Activated CD8-positive, alpha-beta memory T cell treated with anti-CD3 and anti-CD28 coated beads for 48 hours (primary cell): Measurements from ENCODE around the gene PCLO.
"Not testable (repeated sequence)": the region's sequence is repeated elsewhere in the genome, so short reads cannot be mapped to it uniquely, and the experiment has no call there.

ENCODE experiments used
- DNase-seq, 3 experiments: peaks; one replicate each; pipeline ENCODE4 v3.0.0-alpha.2; 2020; ENCODE audit warnings: low read depth in 2 of 3, low spot score in 2 of 3

PCLO gene

DNA sequence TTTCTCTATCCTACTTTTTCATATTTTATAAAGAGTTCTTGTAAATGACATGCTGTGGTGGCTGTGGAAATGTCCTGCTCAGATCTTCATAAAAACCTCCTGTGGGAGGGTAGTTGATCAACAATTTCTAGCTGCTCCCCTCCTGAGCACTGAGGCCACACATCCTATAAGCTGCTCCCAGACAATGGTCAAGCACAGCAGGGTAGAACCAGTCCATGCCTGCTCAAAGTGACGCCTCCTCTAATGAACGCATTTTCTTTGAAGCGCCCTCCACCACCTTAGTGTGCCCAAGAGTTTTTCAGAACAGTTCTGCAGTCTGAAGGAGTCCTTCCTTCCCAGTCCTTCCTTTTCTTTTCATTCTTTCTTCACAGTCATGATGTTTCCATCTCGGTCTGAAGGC is 420.5 kb downstream of the PCLO start:
- DNase-seq = no peak

DNA sequence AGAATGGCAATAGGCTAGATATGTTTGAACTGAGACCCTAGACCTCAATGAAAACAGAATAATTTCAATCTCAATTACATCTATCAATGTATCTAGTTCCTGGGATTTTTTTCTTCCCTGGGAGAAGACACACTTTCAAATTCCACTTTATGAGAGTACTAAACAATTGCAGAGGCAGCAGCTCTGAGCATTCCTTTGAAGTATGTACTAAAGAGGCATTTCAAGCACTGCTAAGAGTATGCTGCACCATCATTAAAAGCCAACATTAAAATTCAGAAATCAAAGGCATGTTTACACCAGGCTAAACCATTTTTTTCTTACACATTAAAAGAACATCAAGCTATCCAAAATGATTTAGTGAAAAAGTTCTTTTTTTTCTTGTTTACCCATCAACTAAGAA is 421.2 kb downstream of the PCLO start:
- DNase-seq = no peak

DNA sequence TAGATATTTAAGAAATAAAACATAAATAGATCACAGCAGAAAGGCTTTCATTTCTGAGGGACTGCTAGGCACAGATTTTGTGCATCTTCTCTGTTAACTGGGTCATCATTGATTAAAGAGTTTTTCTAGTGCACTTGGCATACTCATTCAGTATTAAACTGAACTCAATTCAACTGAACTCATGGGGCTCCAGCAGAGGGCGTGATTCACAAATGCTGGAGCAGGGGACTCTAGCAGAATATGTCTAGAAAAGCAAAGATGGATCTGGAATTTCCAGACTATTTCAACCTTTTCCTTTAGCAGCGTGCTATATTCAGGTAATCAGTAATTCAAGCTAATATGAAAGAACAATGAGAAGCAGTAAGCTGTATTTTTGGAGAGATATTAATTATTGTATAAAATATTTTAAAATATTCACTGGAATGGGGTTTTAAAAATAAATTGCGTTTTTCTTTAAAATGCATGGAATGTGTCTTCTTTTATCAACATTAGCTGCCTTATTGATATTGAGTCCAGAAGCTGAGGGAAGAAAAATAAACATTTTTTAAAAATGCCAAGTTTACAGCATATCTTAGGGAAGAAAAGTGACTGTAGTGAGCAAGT is 422.3 kb downstream of the PCLO start:
- DNase-seq = no peak

DNA sequence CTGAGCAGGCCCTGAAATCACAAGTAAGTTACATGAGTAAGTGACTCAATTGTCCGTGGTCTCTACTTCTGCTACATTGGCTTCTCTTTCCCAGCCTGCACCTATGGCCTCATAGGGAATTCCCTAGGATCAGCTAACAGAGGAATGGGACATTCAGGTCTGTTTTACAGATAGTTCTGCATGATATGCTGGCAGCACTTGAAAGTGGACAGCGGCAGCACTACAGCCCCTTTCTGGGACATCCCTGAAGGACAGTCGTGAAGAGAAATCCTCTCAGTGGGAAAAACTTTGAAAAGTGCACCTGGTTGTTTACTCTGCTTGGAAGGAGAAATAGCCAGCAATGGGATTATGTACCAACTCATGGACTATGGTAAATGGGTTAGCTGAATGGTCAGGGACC is 426.1 kb downstream of the PCLO start:
- DNase-seq = no peak

DNA sequence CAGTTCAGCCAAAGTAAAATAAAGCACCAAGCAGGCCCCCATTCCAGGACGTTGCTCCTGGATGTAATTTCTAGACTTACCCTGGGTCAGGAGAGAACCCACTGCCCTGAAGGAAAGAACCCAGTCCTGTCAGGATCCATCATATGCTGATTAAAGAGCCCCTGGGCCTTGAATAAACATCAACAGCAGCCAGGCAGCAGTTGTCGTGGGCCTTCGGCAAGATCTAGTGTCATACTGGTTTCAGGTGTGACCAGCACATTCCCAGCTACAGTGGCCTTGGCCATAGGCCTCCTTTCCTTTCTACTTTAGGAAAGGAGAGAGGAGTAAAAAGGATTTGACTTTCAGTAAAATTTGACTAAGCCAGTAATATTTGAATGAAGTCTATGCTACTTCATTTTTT is 430.0 kb downstream of the PCLO start:
- DNase-seq = no peak

DNA sequence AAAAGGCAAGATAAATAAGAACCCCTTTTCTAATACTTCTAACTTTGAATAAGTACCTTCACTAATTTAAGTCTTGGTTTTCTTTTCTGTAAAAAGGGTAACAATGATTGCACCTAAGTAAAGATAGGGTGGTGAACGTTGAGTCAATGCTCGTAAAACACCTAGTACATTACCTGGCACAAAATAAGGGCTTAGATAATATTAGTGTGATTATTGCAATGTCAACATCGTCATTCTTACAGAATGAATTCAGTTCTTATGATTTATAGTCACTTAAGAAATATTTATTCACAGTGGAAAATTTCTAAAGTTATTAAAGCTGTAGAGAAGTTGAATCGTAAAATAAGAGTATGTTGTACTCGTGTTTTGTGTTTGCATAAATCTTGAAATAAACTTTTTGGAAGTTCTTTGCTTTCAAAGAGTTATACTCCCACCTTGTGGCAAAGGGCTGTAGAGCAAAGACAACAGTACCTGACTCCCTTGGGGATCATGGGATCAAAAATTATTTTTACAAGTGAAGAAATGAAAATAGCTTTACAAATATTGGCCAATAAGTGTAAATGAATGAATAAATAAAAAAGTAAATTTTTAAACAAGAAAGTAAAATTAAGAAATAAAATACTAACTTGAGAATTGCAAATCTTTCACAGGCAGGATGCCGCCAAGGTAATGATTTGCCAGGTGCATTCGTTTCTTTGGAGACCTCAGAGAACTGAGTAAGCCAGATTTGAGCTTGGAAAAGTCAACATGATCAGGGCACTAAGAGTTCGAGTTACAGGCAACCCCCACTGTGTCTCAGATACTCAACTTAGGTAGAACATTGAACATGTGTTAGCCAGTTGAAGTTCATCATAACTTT is 433.3 kb downstream of the PCLO start:
- DNase-seq = no peak

DNA sequence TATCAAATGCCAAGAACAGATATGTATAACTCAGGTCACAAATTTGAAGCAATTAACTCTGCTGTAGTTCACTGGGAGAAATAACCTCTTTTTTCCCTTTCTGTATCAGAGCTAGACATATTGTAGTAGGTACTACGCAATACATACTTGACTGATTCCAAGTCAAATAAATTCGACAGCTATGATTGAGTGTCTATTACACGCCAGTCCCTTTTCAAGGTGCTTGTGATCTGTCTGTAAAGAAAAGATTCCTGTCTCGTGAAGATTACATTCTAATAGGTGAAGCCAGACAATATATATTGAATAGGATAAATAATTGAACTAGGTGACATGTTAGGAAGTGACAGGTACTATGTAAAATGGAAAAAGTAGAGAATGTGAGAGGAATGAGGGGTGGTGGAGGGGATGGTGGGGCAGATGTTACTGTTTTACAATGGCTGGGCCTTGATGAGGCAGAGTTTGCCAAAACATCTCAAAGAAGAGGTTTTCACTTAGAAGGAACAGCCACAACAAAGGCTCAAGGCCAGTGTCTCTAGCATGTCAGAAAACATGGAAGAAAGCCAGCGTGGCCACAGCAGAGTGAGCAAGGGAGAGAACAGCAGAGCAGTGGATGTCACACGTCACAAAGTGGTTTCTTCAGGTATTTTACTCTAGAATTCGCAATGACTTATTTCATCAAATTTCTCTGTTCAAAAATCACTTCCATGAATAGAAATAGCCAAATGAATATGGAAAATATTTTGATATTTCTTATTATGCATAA is 436.5 kb downstream of the PCLO start:
- DNase-seq = no peak

DNA sequence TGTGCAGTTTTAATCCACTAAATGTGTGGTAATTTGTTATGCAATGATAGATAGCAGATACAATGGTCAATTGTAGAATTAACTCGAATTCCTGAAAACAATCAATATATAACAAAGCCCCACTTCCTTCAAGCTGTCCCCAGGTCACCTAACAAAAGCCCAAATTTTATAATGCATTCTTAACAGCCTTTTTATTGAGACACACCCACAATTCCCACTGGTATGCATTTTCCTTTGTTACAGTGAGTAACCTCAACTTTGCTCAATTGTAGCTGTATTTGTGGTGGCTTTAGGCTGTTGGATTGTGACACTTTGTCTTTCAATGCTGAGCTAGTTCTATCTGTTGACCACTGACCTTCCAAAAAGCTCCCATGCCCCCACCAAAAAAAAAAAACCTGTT is 439.3 kb downstream of the PCLO start:
- DNase-seq = no peak

DNA sequence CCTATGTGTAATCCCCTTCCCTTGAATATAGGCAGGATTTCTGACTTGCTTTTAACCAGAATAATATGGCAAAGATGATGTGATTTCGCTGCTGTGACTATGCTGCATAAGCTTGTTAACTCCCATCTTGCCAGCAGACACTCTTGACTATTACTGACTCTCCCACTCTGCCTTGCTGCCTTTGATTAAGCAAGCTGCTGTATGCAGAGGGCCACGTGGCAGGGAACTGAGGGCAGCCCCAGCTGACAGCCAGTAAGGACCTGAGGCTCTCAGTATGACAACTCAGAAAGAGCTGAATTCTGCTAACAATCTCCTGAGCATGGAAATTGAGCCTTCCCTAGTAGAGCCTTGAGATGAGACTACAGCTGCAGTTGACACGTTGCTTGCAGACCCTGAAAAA is 439.7 kb downstream of the PCLO start:
- no peak for DNase-seq

DNA sequence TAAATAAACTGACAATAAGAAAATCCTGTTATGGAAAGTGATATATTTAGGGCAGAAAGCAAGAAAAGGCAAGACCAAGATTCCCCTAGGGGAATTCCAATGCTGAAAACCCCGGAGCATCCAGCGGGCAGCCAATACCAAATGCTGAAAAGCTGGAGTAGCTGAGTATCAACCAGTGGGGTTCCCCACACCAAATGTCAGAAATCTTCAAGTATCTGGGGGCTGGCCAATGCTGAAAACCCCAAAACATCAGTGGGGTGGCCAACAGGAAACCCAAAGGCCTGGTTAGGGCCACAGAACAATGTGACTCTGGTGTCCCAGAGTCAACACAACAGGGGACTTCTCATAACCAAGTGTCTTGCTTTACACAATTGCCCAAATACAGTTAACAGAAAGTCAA is 447.3 kb downstream of the PCLO start:
- no peak for DNase-seq

DNA sequence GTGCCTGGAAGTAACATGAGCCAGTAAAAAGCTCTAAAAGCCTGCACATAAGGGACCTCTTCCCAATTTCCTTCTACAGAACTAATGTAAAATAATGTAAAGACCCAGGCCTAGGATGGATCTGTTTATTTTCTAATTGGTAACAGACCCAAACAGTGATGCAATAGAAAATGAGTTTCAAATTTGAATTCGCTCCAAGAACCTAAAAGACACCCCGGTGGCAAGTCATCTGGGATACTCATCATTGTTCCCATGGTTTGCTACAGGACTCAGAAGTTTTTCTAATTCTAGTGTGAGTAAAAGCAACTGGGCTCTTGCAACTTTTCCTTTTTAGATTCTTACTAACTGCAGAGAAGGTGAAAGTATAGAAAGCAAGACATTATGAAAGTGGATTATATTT is 447.8 kb downstream of the PCLO start:
- DNase-seq = no peak

DNA sequence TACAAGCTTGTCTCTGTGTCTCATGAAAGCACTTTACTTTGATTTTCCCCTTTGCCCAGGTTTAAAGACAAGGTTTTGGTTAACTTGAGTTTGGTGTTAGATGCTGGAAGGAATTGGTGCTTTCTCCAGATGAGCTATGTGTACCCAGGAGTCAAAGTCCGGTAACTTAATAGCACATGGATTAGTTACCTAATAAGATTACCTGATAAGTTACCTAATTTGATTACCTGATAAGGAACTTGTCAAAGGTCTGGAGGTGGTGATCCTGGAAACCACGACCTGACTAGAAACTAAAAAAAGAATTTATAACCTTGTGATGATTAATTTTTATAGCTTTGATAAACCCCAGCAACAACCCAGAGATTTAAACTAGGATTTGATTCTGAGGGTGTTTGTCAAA is 449.2 kb downstream of the PCLO start:
- no peak for DNase-seq

DNA sequence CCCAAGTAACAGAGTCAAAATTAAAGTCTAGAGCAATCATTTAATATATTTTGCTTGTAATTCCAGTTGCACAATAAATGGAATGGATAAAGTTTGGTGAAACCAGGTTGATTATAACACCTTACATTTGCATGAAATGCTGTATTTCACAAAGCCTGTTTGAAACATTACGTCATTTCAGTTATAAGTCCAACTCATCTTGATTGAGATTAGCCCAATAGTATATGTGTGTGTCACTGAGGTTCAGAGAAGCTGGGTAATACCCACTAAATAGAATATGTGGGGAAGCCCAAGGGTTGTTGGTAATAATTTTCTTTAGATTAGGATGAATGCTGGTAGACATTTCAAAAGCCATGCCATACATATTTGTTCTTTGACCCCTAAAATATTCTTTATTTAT is 456.3 kb downstream of the PCLO start:
- not testable (repeated sequence) for DNase-seq

DNA sequence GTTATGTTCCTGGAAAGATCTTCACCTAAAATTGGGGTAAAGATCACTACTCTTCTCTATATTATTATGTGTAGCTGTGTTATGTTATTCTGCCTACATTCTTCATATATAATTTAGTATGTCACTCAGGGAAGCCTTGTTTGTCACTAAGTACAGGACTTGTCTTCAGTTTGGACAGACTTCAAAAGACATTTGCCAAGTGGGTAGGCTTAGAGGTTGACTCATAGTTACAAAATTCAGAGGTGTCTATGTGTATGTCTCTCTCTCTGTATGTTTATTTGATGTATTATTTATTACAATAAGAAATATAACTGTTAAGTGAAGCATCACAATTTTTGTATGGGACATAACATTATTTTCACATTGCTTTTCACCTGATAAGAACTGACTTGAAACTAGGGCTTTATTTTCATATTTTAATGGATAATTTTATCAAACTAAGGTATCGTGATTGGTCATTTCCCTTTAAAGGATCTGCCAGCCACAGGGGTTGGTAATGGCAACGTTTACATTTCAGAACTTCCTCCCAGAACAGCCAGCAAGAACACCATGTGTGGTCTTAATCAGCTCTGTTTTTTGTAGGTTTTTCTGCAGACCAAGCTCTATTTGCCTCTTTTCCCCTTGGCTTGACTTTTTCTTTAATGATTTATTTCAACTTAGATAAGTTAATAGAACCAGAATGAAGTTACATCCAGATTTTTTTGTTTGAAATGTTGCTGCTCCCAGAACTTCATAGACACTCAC is 457.0 kb downstream of the PCLO start:
- no peak for DNase-seq

DNA sequence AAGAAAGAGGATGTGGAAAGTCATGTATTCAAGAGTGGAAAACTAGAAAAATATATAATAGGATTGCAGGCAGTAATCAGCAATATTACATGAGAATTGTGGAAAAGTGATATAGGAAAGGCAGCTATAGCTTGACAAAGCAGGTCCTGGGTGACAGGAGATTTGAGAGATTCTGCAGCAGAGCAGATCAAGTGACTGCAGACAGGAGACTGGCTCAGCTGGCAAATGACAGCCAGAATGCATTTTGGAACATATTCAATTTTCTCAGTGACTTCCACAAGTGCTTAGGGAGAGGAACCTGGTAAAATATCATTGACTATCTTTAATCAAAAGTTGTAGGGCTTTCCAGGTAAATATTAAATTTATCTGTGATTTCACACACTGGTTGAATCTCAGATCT is 458.6 kb downstream of the PCLO start:
- no peak for DNase-seq
